ENCODE data around the gene FAM76A.

GRCh38 chr1:27682351-27682944 lies 43.3 kb upstream of the FAM76A start:
- no peak for TF ChIP-seq RAD21 (IDR thresholded peaks at IDR 0.05; ENCODE audit: low read depth)
- TF ChIP-seq TAF1 (IDR thresholded peaks at IDR 0.05; ENCODE audit: low read depth) = no peak
- no peak for TF ChIP-seq EP300 (IDR thresholded peaks at IDR 0.05; ENCODE audit: borderline replicate concordance)
- TF ChIP-seq TEAD4 (IDR thresholded peaks at IDR 0.05) = no peak
- no peak for TF ChIP-seq TCF12 (IDR thresholded peaks at IDR 0.05; ENCODE audit: low read depth)
- no peak for TF ChIP-seq USF1 (IDR thresholded peaks at IDR 0.05)
- TF ChIP-seq CEBPB (IDR thresholded peaks at IDR 0.05) = no peak
- no peak for TF ChIP-seq MAX (IDR thresholded peaks at IDR 0.05)
- TF ChIP-seq REST (IDR thresholded peaks at IDR 0.05; ENCODE audit: low read depth) = no peak
- TF ChIP-seq YY1 (IDR thresholded peaks at IDR 0.05; ENCODE audit: low read depth) = no peak
- no peak for TF ChIP-seq CREB1 (IDR thresholded peaks at IDR 0.05; ENCODE audit: low read depth)
